C1 segment of cervical spinal cord (tissue), 14 donors: ENCODE data around the gene MLH1.

ENCODE experiments used
- DNase-seq, 14 donors: peaks; one replicate each; lab custom pipeline; 2025; lab: John Stamatoyannopoulos, UW

MLH1 gene

GRCh38 chr3:36973139-36973538 lies 20.2 kb upstream of the MLH1 start:
- DNase-seq, result no peak

GRCh38 chr3:36981006-36981405 lies 12.3 kb upstream of the MLH1 start:
- DNase-seq, result no peak

DNA sequence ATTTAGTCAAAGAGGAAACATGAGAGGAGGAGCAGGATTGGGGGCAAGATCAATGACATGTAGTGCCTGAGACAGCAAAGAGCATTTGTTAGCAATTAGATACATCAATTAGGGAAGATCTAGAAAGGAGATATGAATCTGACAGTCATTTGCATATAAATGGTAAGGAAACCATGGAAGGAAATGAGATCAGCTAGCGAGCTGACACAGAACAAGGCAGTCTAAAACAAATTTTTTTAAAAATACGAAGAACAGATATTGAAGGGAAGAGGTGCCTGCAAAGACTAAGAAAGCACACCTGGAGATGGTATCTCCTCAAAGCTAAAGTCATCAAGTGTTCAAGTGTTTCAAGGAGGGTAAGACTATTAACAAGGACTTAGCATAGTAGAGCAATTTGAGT lies 5.0 kb upstream of the MLH1 start:
- DNase-seq, result no peak

DNA sequence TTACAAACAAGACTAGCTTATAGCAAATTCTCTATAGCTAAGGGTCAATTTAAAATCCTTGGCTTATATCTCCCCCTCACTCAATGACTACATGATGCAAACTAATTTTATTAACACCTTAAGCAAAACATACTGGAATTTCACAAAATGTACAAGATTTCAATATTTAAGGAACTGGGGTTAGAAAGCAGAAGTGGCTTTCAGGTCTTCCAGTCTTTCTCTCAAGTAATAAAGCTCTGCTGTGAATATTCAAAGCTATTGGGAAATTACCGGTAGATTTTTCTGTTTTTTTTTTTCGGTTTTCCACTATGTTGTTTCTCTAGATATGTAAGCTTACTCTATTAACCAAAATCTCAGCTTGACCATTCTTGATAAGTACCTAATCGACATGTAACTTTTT lies 4.3 kb upstream of the MLH1 start:
- DNase-seq, result no peak

- DNase-seq, result no peak
Observed at GRCh38 chr3:36989568-36989967, 3.8 kb upstream of the MLH1 start.

DNA sequence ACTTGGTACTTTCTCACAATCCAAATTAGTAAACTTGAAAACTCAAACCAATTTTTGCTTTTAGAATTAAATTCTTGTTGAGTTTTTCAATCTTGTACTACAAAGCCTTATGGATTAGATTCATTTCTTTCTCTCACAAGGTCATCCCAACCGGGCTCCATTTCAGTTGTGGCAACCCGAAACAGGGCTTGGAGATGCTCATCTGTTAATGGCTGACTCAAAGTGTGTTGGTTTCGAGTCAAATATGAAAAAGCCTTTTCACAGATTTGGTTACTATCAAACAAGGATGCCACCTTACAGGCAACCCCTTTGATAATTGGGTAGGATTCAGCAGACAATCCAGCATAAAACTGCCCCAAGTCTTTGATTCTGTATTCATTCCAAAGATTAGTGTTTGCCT lies 2.2 kb upstream of the MLH1 start:
- DNase-seq, result no peak

DNA sequence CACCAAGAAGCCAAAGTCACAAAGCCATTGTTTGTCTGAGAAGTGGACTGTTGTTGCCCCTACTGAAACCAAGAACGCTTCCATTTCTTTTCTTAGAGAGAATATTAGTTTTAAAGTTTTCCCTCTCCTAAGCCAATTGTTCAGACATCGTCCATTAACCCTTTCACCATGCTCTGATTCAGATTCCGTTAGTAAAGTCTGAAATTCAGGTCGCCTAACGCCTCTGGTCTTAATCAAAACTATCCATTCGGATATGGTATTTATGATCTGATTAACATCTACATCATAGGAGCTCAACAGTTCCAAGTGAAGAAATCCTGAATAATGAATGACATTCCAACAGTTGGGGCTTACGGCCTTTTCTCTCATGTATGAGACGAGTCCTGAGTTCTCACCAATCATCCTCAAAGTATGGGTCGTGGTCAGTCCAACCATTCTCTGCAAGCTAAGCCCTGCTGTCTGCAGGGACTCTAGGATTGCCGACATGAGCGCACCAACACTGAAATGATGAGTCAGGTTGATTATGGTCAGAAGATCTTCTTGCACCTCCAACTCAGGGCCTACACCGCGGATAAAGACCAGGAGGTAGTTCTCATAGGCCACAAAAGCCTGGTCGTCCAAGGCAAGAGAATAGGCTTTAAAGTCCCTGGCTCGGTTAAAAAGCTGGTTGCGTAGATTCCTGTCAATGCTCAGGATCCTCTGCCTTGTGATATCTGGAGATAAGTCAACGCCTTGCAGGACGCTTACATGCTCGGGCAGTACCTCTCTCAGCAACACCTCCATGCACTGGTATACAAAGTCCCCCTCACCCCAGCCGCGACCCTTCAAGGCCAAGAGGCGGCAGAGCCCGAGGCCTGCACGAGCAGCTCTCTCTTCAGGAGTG lies 1.2 kb upstream of the MLH1 start:
- DNase-seq, result no peak

DNA sequence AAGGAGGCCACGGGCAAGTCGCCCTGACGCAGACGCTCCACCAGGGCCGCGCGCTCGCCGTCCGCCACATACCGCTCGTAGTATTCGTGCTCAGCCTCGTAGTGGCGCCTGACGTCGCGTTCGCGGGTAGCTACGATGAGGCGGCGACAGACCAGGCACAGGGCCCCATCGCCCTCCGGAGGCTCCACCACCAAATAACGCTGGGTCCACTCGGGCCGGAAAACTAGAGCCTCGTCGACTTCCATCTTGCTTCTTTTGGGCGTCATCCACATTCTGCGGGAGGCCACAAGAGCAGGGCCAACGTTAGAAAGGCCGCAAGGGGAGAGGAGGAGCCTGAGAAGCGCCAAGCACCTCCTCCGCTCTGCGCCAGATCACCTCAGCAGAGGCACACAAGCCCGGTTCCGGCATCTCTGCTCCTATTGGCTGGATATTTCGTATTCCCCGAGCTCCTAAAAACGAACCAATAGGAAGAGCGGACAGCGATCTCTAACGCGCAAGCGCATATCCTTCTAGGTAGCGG lies 452 bp upstream of the MLH1 start, which contains the start of gene EPM2AIP1:
Gene EPM2AIP1 (minus strand): TSS at position 326 of the 520 bp plus-strand sequence. CDS start 54 bp downstream, at position 272.
- no peak for DNase-seq

- no peak for DNase-seq
Observed at GRCh38 chr3:37014620-37015019, 21.3 kb downstream of the MLH1 start.

- no peak for DNase-seq
Observed at GRCh38 chr3:37015642-37016041, 22.3 kb downstream of the MLH1 start.

- no peak for DNase-seq
Observed at GRCh38 chr3:37016903-37017302, 23.6 kb downstream of the MLH1 start.

GRCh38 chr3:37017683-37018082 lies 24.4 kb downstream of the MLH1 start:
- no peak for DNase-seq

DNA sequence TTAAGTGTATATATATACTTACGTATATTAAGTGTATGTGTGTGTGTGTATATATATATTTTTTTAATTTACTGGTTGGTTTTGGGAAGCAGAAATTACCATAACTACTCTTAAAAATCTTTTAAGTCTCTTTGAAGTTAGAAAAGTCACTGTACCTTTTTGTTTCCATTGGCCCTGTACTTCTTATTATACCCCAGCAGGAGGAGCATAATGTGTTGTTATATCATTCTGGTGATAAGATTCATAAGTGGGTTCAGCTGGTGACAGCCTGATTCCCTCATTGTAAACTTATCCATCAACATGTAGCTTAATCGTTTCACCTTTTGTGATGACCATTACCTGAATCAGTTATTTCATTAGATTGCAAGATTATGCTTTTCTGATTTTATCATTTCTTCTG lies 30.8 kb downstream of the MLH1 start:
- no peak for DNase-seq

DNA sequence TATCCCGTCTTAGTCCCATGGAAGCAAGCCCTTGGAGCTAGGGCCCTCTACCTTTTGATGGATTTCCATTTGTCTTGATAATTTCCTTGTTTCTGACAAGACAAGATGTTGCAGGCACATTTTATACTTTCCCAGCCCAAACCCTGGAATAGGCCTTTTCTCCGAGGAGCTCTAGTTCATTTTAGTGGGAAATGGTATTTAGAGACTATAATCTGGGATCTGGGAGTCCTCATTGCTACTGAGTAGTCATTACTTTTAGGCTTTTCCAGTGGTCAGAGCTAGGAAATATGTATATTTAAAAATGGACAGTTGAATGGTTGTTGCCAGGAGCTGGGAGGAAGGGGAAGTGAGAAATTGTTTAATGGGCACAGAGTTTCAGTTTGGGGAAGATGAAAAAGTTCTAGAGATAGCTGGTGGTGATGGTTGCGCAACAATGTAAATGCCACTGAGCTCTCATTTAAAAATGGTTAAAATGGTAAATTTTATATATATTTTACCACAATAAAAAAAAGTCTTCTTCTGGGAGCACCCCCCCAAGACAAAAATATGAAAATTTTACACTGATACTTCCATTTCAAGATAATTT lies 31.6 kb downstream of the MLH1 start:
- DNase-seq, result peak in 1 of 14 donors; percentile 0

DNA sequence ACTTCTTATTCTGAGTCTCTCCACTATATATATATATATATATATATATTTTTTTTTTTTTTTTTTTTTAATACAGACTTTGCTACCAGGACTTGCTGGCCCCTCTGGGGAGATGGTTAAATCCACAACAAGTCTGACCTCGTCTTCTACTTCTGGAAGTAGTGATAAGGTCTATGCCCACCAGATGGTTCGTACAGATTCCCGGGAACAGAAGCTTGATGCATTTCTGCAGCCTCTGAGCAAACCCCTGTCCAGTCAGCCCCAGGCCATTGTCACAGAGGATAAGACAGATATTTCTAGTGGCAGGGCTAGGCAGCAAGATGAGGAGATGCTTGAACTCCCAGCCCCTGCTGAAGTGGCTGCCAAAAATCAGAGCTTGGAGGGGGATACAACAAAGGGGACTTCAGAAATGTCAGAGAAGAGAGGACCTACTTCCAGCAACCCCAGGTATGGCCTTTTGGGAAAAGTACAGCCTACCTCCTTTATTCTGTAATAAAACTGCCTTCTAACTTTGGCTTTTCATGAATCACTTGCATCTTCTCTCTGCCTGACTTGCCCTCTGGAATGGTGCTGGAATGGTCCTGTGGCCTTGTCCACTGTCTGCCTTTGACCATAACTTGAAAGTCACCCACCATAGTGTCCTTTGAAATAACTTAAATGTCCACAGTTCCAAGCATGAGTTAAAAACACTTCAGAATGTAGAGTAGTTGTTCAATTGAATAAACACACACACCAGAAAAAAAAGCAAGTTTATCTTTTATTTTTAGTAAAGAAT lies 32.4 kb downstream of the MLH1 start:
- no peak for DNase-seq

DNA sequence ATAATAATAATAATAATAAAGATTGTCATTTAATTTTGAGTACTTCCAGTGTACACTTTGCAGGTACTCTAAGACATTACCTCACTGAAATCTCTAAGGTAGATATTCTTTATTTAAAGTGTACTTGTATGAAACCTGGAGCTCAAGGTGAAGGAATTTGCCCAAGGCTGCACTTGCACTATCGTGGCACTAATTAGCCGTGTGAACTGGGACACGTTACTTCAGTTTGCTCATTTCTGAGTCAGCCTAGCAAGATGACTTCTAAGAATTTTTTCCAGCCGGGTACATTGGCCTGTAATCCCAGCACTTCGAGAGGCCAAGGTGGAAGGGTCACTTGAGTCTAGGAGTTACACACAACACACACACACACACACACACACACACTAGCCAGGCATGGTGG lies 33.5 kb downstream of the MLH1 start:
- DNase-seq, result no peak

GRCh38 chr3:37028329-37028728 lies 35.0 kb downstream of the MLH1 start:
- no peak for DNase-seq

DNA sequence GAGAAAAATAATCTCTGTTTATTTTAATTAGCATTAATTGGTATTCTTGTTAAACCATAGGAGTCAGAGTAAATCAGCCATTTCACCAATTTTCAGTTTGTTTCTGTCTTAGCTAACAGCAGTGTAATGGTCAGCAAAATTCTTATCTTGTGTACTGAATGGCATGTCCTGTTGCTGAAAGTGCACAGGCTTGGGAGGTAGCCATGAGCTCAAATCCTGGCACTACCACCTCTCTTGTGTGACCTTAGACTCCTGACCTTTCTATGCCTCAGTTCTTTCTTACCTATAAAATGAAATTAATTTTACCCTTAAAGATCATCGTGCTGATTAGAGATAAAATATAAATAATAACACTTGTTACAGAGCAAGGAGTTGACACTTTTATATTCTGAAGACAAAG lies 35.8 kb downstream of the MLH1 start:
- DNase-seq, result no peak

- no peak for DNase-seq
Observed at GRCh38 chr3:37029516-37030163, 36.3 kb downstream of the MLH1 start.

- DNase-seq, result no peak
Observed at GRCh38 chr3:37030588-37030987, 37.3 kb downstream of the MLH1 start.

DNA sequence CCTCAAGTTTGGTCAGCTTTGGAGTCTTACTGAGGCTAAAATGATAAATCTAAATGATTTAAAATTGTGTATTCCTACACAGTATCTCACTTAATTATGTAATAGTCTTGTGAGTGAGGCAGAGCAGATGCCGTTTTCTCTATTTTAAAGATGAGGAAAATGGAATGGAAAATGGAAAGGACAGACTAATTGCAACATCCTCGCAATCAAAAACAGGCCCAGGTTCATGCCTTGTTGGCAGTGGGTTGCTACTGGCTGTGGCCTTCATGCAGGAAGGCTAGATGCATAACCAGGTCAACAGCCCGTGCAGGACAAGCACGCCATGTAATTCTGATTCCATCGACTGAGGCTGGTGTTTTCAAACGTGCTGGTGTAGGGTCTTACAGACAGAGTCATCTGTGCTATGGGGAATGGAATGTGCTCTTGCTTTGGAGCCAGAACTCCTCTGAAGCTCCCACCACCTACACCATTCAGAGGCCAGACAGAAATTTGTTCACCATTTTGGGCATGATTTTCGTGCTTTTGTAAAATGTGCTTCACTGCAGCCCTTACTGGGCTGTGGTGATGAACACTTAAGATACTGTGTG lies 37.9 kb downstream of the MLH1 start:
- no peak for DNase-seq
